HCT116 (cell line): Measurements from ENCODE around the gene FGD3. TPM values are rescaled to one million over a fixed set of nuclear protein-coding genes. Genes with fewer than 3 reads are reported as not detected.

Experiments
- ATAC-seq: fragments of 200-7000 bp; cut with Tn5 transposase; 2 replicates; pipeline ENCODE4 v1.9.1; 2020; ENCODE audit warnings: mild to moderate bottlenecking, moderate library complexity
- BruUV-seq: library from RNA; stranded (reverse); fragments of 400-500 nt; replicated peaks from 2 replicates; lab custom pipeline; 2021; lab: Mats Ljungman, UMichigan
- CTCF ChIA-PET: fragments of 300-600 bp; sonication (Branson Sonifier 250); formaldehyde crosslinking; loops from one replicate; lab custom pipeline; 2021; ENCODE audit warnings: antibody characterized with exemption; lab: Charles Lee
- POLR2A ChIA-PET: fragments of 300-600, 350-600 bp; sonication (Branson Sonifier 250); formaldehyde crosslinking; loops from one replicate; lab custom pipeline; 2021; ENCODE audit warnings: antibody characterized with exemption; lab: Charles Lee
- RAD21 ChIA-PET, 2 experiments: fragments of 300-600 bp; sonication (Branson Sonifier 250); formaldehyde crosslinking; loops; one replicate each; lab custom pipeline; 2023; ENCODE audit warnings: low total read pairs in 2 of 2; ENCODE audit not compliant: uncharacterized antibody in 2 of 2, unreplicated experiment in 2 of 2, low non-redundant PET in 1 of 2; lab: Charles Lee
- DNase-seq: peaks from one replicate; pipeline ENCODE4 v3.0.0-alpha.2; 2010; ENCODE audit warnings: low read depth, low spot score
- H2AFZ ChIP-seq: fragments of 200-600 bp; shearing (Covaris generic), sonication (generic); 2 replicates; pipeline ENCODE4 v1.6.1; 2017; ENCODE audit warnings: low read depth, mixed run types, mixed read lengths, antibody characterized with exemption, low read length; ENCODE audit not compliant: poor library complexity, severe bottlenecking
- H3K27ac ChIP-seq: 2 replicates; pipeline ENCODE4 v1.5.1; 2012; ENCODE audit warnings: low read depth, low read length
- H3K27me3 ChIP-seq: fragments of 200-600 bp; sonication (generic); 2 replicates; pipeline ENCODE4 v1.6.1; 2016; ENCODE audit warnings: mixed run types, low read length, mixed read lengths; ENCODE audit not compliant: insufficient read depth
- H3K36me3 ChIP-seq, 2 experiments: fragments of 200-500 bp in 1 of 2; fragments of 200-600 bp in 1 of 2; sonication (Bioruptor generic) in 1 of 2; sonication (generic) in 1 of 2; 2 replicates each; pipeline versions ENCODE4 v1.5.1 to v1.6.1; 2014 to 2016; ENCODE audit warnings: low read length in 2 of 2, inconsistent platforms in 1 of 2, mixed read lengths in 1 of 2, mixed run types in 1 of 2; ENCODE audit not compliant: insufficient read depth in 2 of 2, control insufficient read depth in 1 of 2
- H3K4me1 ChIP-seq, 2 experiments: fragments of 200-600 bp in 1 of 2; sonication (generic) in 1 of 2; 2 replicates each; pipeline versions ENCODE4 v1.5.1 to v1.6.1; 2012 to 2017; ENCODE audit warnings: low read length in 2 of 2, inconsistent platforms in 1 of 2, mild to moderate bottlenecking in 1 of 2, mixed read lengths in 1 of 2, mixed run types in 1 of 2, moderate library complexity in 1 of 2; ENCODE audit not compliant: insufficient read depth in 2 of 2, control insufficient read depth in 1 of 2
- H3K4me2 ChIP-seq: fragments of 200-600 bp; sonication (generic); 2 replicates; pipeline ENCODE4 v1.6.1; 2017; ENCODE audit warnings: mixed run types, low read length, mixed read lengths
- H3K4me3 ChIP-seq, 2 experiments: fragments of 200-600 bp in 1 of 2; sonication (generic) in 1 of 2; replicated peaks in 1 of 2; 2 replicates each; pipeline ENCODE4 v1.5.1; 2011 to 2016; ENCODE audit warnings: low read length in 2 of 2, control low read depth in 1 of 2, low read depth in 1 of 2, mild to moderate bottlenecking in 1 of 2, mixed read lengths in 1 of 2, mixed run types in 1 of 2
- H3K79me2 ChIP-seq: fragments of 200-600 bp; sonication (generic); 2 replicates; pipeline ENCODE4 v1.6.1; 2017; ENCODE audit warnings: mild to moderate bottlenecking, mixed run types, low read length, moderate library complexity, mixed read lengths; ENCODE audit not compliant: insufficient read depth
- H3K9ac ChIP-seq: fragments of 200-600 bp; sonication (generic); 2 replicates; pipeline ENCODE4 v1.6.1; 2016; ENCODE audit warnings: low read length, mixed read lengths
- H3K9me2 ChIP-seq: fragments of 200-600 bp; sonication (generic), shearing (Covaris generic); 2 replicates; pipeline ENCODE4 v1.6.1; 2017; ENCODE audit warnings: mixed run types, mild to moderate bottlenecking, moderate library complexity; ENCODE audit not compliant: insufficient read depth
- H3K9me3 ChIP-seq, 2 experiments: fragments of 200-500 bp in 1 of 2; fragments of 200-600 bp in 1 of 2; sonication (Bioruptor generic) in 1 of 2; sonication (generic) in 1 of 2; 2 replicates each; pipeline ENCODE4 v1.6.1; 2014 to 2017; ENCODE audit warnings: low read length in 2 of 2, mixed read lengths in 2 of 2, inconsistent platforms in 1 of 2, low read depth in 1 of 2, mild to moderate bottlenecking in 1 of 2, mixed run types in 1 of 2, moderate library complexity in 1 of 2; ENCODE audit not compliant: control insufficient read depth in 1 of 2, insufficient read depth in 1 of 2
- H4K20me1 ChIP-seq: fragments of 200-600 bp; sonication (generic), shearing (Covaris generic); 2 replicates; pipeline ENCODE4 v1.6.1; 2017; ENCODE audit warnings: mixed run types, mild to moderate bottlenecking, moderate library complexity; ENCODE audit not compliant: insufficient read depth
- YY1 ChIP-seq: IDR thresholded peaks from 2 replicates; pipeline ENCODE4 v1.6.1; 2011; ENCODE audit warnings: low read length, low read depth, moderate library complexity, mild to moderate bottlenecking; ENCODE audit not compliant: insufficient replicate concordance; ENCODE audit errors: extremely low read depth
- ZNF274 ChIP-seq: fragments of 200-500 bp; sonication (Bioruptor generic); IDR thresholded peaks from 2 replicates; pipeline ENCODE4 v1.6.1; 2014; ENCODE audit warnings: mild to moderate bottlenecking, low read depth, low read length, inconsistent platforms
- intact Hi-C: fragments of 100-400 bp; cut with micrococcal nuclease; formaldehyde crosslinking; loops from 2 replicates; pipeline ENCODE4 v1.10.0; 2022
- total RNA-seq: library from RNA; stranded (reverse); gene quantifications from one replicate; pipeline ENCODE4 v1.2.1, GENCODE V29; 2021; ENCODE audit not compliant: unreplicated experiment

The FGD3 gene
- total RNA-seq, 1 experiment from 2014 or later = 3.3 TPM

DNA sequence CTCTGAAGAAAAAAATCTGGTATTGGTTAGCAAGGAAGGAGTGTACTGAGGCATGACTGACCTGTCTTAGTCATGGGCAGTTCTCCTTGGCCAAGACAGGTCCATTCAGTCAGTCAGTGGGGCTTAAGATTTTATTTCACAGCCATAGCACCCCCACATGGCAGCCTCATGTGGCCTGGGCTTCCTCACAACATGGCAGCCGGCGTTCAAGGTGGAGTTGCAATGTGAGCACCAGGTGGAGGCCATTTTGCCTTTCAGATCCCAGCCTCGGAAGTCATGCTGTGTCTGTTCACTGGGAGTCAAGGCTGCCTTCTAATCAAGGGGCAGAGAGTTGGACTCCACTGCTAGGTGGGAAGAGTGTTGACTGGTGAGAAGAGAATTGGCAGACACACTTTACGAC lies 138.4 kb downstream of the FGD3 start:
- BruUV-seq = no TSS peak
- H3K36me3 ChIP-seq = peaks cover 0 to 8% of the 10 kb centered on the region in 2 experiments; a peak in 2 of 4 replicates
- no peaks in the 10 kb centered on the region; a peak in 1 of 4 replicates for H3K4me1 ChIP-seq
- intact Hi-C loops = no loop called here
- no peak for ATAC-seq
- no peak overlapping the region for H3K9ac ChIP-seq
- no peaks in the 10 kb centered on the region for H3K79me2 ChIP-seq
- no peaks in the 10 kb centered on the region for H4K20me1 ChIP-seq
- RAD21 ChIA-PET = no interaction called here
- no peak for DNase-seq
- H3K27ac ChIP-seq = no peak overlapping the region
- no peaks in the 10 kb centered on the region for H3K27me3 ChIP-seq
- CTCF ChIA-PET = no interaction called here
- H3K9me3 ChIP-seq = peaks cover 0 to 13% of the 10 kb centered on the region in 2 experiments; a peak in 1 of 4 replicates
- H3K4me3 ChIP-seq = no peak overlapping the region
- TF ChIP-seq ZNF274 (no peak), YY1 (peak; percentile 22)
- no peaks in the 10 kb centered on the region for H3K9me2 ChIP-seq
- H2AFZ ChIP-seq = no peak overlapping the region
- H3K4me2 ChIP-seq = no peak overlapping the region
- POLR2A ChIA-PET = no interaction called here

Other genes with a start within 250 kb of the FGD3 start
- 23.4 TPM for gene BICD2, start 182.7 kb upstream of the FGD3 start, total RNA-seq
- 7.2 TPM for gene ZNF484, start 69.5 kb upstream of the FGD3 start, total RNA-seq
- 11.3 TPM for gene SUSD3, start 111.2 kb downstream of the FGD3 start, total RNA-seq
- 54.5 TPM for gene CARD19, start 148.7 kb downstream of the FGD3 start, total RNA-seq
- gene NINJ1, start 186.7 kb downstream of the FGD3 start, total RNA-seq = 34.4 TPM
- 24.4 TPM for gene WNK2, start 236.6 kb downstream of the FGD3 start, total RNA-seq